B cell (primary cell): ENCODE results near the gene SMPD3. TPM values are rescaled to one million over a fixed set of nuclear protein-coding genes. Genes with fewer than 3 reads are reported as not detected.

Source experiments
- ATAC-seq: fragments of 200-7000 bp; cut with Tn5 transposase; one replicate; pipeline ENCODE4 v1.10.0; 2021; ENCODE audit warnings: low read depth, mild to moderate bottlenecking, moderate number of reproducible peaks, moderate library complexity
- CTCF ChIA-PET: fragments of 350-600 bp; sonication (Branson Sonifier 250); formaldehyde crosslinking; loops from one replicate; lab custom pipeline; 2021; ENCODE audit warnings: antibody characterized with exemption, inconsistent platforms; lab: Charles Lee
- POLR2A ChIA-PET: fragments of 350-600 bp; sonication (Branson Sonifier 250); formaldehyde crosslinking; loops from one replicate; lab custom pipeline; 2021; ENCODE audit warnings: antibody characterized with exemption; lab: Charles Lee
- DNase-seq: peaks from one replicate; pipeline ENCODE4 v3.0.0; 2013
- H2AFZ ChIP-seq: 2 replicates; pipeline ENCODE4 v1.6.1; 2012; ENCODE audit warnings: mild to moderate bottlenecking, low read depth, low read length; ENCODE audit not compliant: insufficient read depth, poor library complexity, severe bottlenecking
- H3K27ac ChIP-seq, 2 donors: 1 replicate in 1 of 2; 2 replicates in 1 of 2; pipeline ENCODE4 v1.5.1; 2012 to 2013; ENCODE audit warnings: low read length in 2 of 2, mild to moderate bottlenecking in 2 of 2, moderate library complexity in 1 of 2
- H3K27me3 ChIP-seq, 4 experiments: fragments of 200-600 bp in 1 of 4; sonication (generic) in 1 of 4; replicated peaks in 1 of 4; 1 replicate in 2 of 4; 2 replicates in 2 of 4; pipeline versions ENCODE4 v1.6.1 to v1.7.0; 2013 to 2016; ENCODE audit warnings: low read length in 3 of 4, mild to moderate bottlenecking in 2 of 4, mixed read lengths in 1 of 4, moderate library complexity in 1 of 4; ENCODE audit not compliant: insufficient read depth in 4 of 4, control insufficient read depth in 3 of 4; ENCODE audit errors: control extremely low read depth in 1 of 4
- H3K36me3 ChIP-seq, 2 experiments: replicated peaks in 1 of 2; 1 replicate in 1 of 2; 2 replicates in 1 of 2; pipeline versions ENCODE4 v1.6.1 to v1.7.1; 2013; ENCODE audit warnings: low read length in 1 of 2; ENCODE audit not compliant: insufficient read depth in 2 of 2, control insufficient read depth in 1 of 2; ENCODE audit errors: control extremely low read depth in 1 of 2, extremely low read depth in 1 of 2
- H3K4me1 ChIP-seq, 2 donors: fragments of 200-600 bp in 1 of 2; sonication (generic) in 1 of 2; 1 replicate in 1 of 2; 2 replicates in 1 of 2; pipeline versions ENCODE4 v1.5.1 to v1.6.1; 2013 to 2017; ENCODE audit warnings: low read length in 2 of 2; ENCODE audit not compliant: control insufficient read depth in 2 of 2, insufficient read depth in 2 of 2
- H3K4me2 ChIP-seq: replicated peaks from 2 replicates; pipeline ENCODE3; 2012; ENCODE audit warnings: mild to moderate bottlenecking, low read depth, low read length; ENCODE audit not compliant: poor library complexity, severe bottlenecking
- H3K4me3 ChIP-seq, 5 experiments: fragments of 200-600 bp in 1 of 5; sonication (generic) in 1 of 5; 1 replicate in 3 of 5; 2 replicates in 2 of 5; pipeline versions ENCODE4 v1.5.1 to v1.7.0; 2011 to 2016; ENCODE audit warnings: low read length in 4 of 5, mild to moderate bottlenecking in 4 of 5, low read depth in 2 of 5, control low read depth in 1 of 5, moderate library complexity in 1 of 5; ENCODE audit not compliant: insufficient read depth in 1 of 5; ENCODE audit errors: control extremely low read depth in 1 of 5, extremely low read depth in 1 of 5
- H3K79me2 ChIP-seq: fragments of 200-600 bp; sonication (generic); one replicate; pipeline ENCODE4 v1.6.0; 2016; ENCODE audit warnings: low read length; ENCODE audit not compliant: control insufficient read depth, insufficient read depth
- H3K9ac ChIP-seq: fragments of 200-600 bp; sonication (generic); 2 replicates; pipeline ENCODE4 v1.6.1; 2017; ENCODE audit warnings: mild to moderate bottlenecking, low read length, moderate library complexity
- H3K9me3 ChIP-seq, 3 donors: one replicate each; pipeline versions ENCODE4 v1.6.1 to v1.7.1; 2013; ENCODE audit warnings: low read length in 2 of 3; ENCODE audit not compliant: control insufficient read depth in 2 of 3, insufficient read depth in 1 of 3; ENCODE audit errors: control extremely low read depth in 1 of 3
- H4K20me1 ChIP-seq: 2 replicates; pipeline ENCODE4 v1.6.0; 2012; ENCODE audit warnings: mild to moderate bottlenecking, low read length; ENCODE audit not compliant: insufficient read depth, control insufficient read depth, poor library complexity, severe bottlenecking
- H3K27ac Mint-ChIP-seq: one replicate; pipeline ENCODE4 v1.8.0; 2021; ENCODE audit warnings: mixed read lengths
- H3K27me3 Mint-ChIP-seq: one replicate; pipeline ENCODE4 v1.8.0; 2021; ENCODE audit warnings: mixed read lengths
- H3K4me1 Mint-ChIP-seq: one replicate; pipeline ENCODE4 v1.8.0; 2021; ENCODE audit warnings: mixed read lengths
- H3K4me3 Mint-ChIP-seq: one replicate; pipeline ENCODE4 v1.8.0; 2021; ENCODE audit warnings: mixed read lengths
- H3K9me3 Mint-ChIP-seq: one replicate; pipeline ENCODE4 v1.8.0; 2022; ENCODE audit warnings: mixed read lengths; ENCODE audit not compliant: insufficient read depth
- CTCF ChIP-seq: fragments of 200-600 bp; IDR thresholded peaks from one replicate; pipeline ENCODE4 v1.8.0; 2022; ENCODE audit warnings: antibody characterized with exemption, mild to moderate bottlenecking
- EZH2 ChIP-seq: IDR thresholded peaks from 2 replicates; pipeline ENCODE4 v1.6.1; 2012; ENCODE audit warnings: borderline replicate concordance, low read depth, mild to moderate bottlenecking, moderate library complexity, low read length; ENCODE audit not compliant: insufficient read depth, poor library complexity, severe bottlenecking
- WGBS: methylation state at CpG from one replicate; pipeline ENCODE4 v1.1.5; 2013; ENCODE audit warnings: missing lambda C conversion rate; ENCODE audit not compliant: insufficient coverage; 5-methylcytosine and 5-hydroxymethylcytosine counted together
- intact Hi-C: fragments of 100-400 bp; cut with micrococcal nuclease; formaldehyde crosslinking; loops from one replicate; pipeline ENCODE4 v1.10.0; 2022
- polyA plus RNA-seq: library from polyadenylated mRNA; depleted of rRNA; stranded (reverse); fragments of >200 nt; gene quantifications from 2 replicates; pipeline ENCODE4 v1.2.3, GENCODE V29; 2012
- total RNA-seq, 2 donors: library from RNA; stranded (reverse); fragments of 120-200 nt in 1 of 2; gene quantifications; 1 replicate in 1 of 2; 2 replicates in 1 of 2; pipeline versions ENCODE4 v1.2.3 to v1.2.4, GENCODE V29; 2013 to 2022

SMPD3 gene
- total and polyA plus RNA-seq, 2 donors (not counting 1 experiment from before 2014, with no cell fraction given): 1.2 to 2.8 TPM

- no peaks in the 10 kb centered on the region for H3K4me1 Mint-ChIP-seq
- H3K4me3 ChIP-seq: no peak overlapping the region
- H3K9me3 Mint-ChIP-seq: no peaks in the 10 kb centered on the region
- intact Hi-C loops: no loop called here
- H3K4me1 ChIP-seq: no peaks in the 10 kb centered on the region
- TF ChIP-seq CTCF (no peak), EZH2 (no peak)
- H3K4me2 ChIP-seq: no peak overlapping the region
- ChIA-PET POLR2A (no interaction called here), CTCF (interaction anchor here (0.7 to 2.7 kb wide), 2 partner anchors 10 to 75 kb away, joined by 3 to 16 read pairs; partner anchors contain the start of gene SLC7A6)
- DNase-seq: no peak
- H3K27me3 ChIP-seq: no peaks in the 10 kb centered on the region
- H3K79me2 ChIP-seq: no peaks in the 10 kb centered on the region
- H3K36me3 ChIP-seq: peaks cover 5 to 65% of the 10 kb centered on the region in 2 experiments
- H3K27ac ChIP-seq: no peak overlapping the region
- no peak for ATAC-seq
- WGBS: 98% methylated on average over 15 of the region's 16 CpGs
- H3K27me3 Mint-ChIP-seq: no peaks in the 10 kb centered on the region
- no peaks in the 10 kb centered on the region for H4K20me1 ChIP-seq
- no peak overlapping the region for H3K4me3 Mint-ChIP-seq
- no peak overlapping the region for H3K9ac ChIP-seq
- H3K9me3 ChIP-seq: no peaks in the 10 kb centered on the region
- no peak overlapping the region for H2AFZ ChIP-seq
- no peak overlapping the region for H3K27ac Mint-ChIP-seq
Measured at GRCh38 chr16:68338326-68339119, 109.8 kb downstream of the SMPD3 start.

- Mint-ChIP-seq H3K27ac (no peak overlapping the region), H3K9me3 (no peaks in the 10 kb centered on the region), H3K27me3 (no peaks in the 10 kb centered on the region), H3K4me3 (no peak overlapping the region), H3K4me1 (peaks cover 11% of the 10 kb centered on the region)
- Histone ChIP-seq H3K9me3 (no peaks in the 10 kb centered on the region), H2AFZ (no peak overlapping the region), H3K27me3 (no peaks in the 10 kb centered on the region), H3K4me1 (peaks cover 11 to 14% of the 10 kb centered on the region in 2 donors), H3K4me2 (no peak overlapping the region), H4K20me1 (no peaks in the 10 kb centered on the region), H3K4me3 (no peak overlapping the region), H3K79me2 (no peaks in the 10 kb centered on the region), H3K36me3 (peaks cover 1 to 44% of the 10 kb centered on the region in 2 experiments), H3K9ac (no peak overlapping the region), H3K27ac (no peak overlapping the region)
- no peak for DNase-seq
- 100% methylated on average over 4 of the region's 5 CpGs for WGBS
- ATAC-seq: no peak
- intact Hi-C loops: no loop called here
- CTCF ChIA-PET: interaction anchor here (0.8 to 17.5 kb wide), 2 partner anchors 20 to 77 kb away, joined by 3 to 554 read pairs; partner anchors contain the start of gene SLC7A6
- TF ChIP-seq EZH2 (no peak), CTCF (no peak)
- POLR2A ChIA-PET: interaction anchor here (0.7 kb wide), 1 partner anchor 127 kb away, joined by 5 read pairs; no protein-coding TSS in a partner anchor
Measured at GRCh38 chr16:68335175-68335574, 113.1 kb downstream of the SMPD3 start.
